Ovary (tissue), 9 donors: ENCODE measurements around the gene EXOG. TPM values are rescaled to one million over a fixed set of nuclear protein-coding genes. Genes with fewer than 3 reads are reported as not detected.

Experiments used
- DNase-seq, 5 donors: peaks; one replicate each; pipeline ENCODE4 v3.0.0-alpha.2; 2019 to 2020
- H3K27ac ChIP-seq, 2 donors: fragments of 200-600 bp; one replicate each; pipeline versions ENCODE4 v1.5.1 to v1.8.0; 2019 to 2022
- H3K27me3 ChIP-seq: fragments of 200-600 bp; one replicate; pipeline ENCODE4 v1.8.0; 2022
- H3K36me3 ChIP-seq: fragments of 200-600 bp; sonication (generic); one replicate; pipeline ENCODE4 v1.5.1; 2019
- H3K4me1 ChIP-seq: one replicate; pipeline ENCODE4 v1.8.1; 2013; ENCODE audit warnings: mild to moderate bottlenecking, moderate library complexity; ENCODE audit not compliant: insufficient read depth
- H3K4me3 ChIP-seq: fragments of 200-600 bp; sonication (generic); one replicate; pipeline ENCODE4 v1.5.1; 2017
- H3K9me3 ChIP-seq, 2 donors: fragments of 200-600 bp in 1 of 2; sonication (generic) in 1 of 2; one replicate each; pipeline versions ENCODE4 v1.5.1 to v1.8.1; 2013 to 2019; ENCODE audit warnings: mild to moderate bottlenecking in 1 of 2, moderate library complexity in 1 of 2
- EP300 ChIP-seq: sonication (generic); formaldehyde crosslinking; IDR thresholded peaks from one replicate; pipeline ENCODE4 v1.6.1; 2017; ENCODE audit warnings: antibody characterized with exemption
- POLR2A ChIP-seq: fragments of 450-650 bp; IDR thresholded peaks from one replicate; pipeline ENCODE4 v1.6.1; 2017; ENCODE audit warnings: antibody characterized with exemption, mild to moderate bottlenecking, moderate library complexity
- WGBS, 3 donors: extraction: QIAGEN DNeasy Blood & Tissue Kit in 1 of 3; methylation state at CpG; one replicate each; pipeline versions ENCODE4 v1.1.5 to v1.1.7; 2013 to 2017; 5-methylcytosine and 5-hydroxymethylcytosine counted together
- intact Hi-C, 4 donors: fragments of 100-400 bp; cut with DNase I; formaldehyde crosslinking; loops; one replicate each; pipeline versions ENCODE4 v1.11.0 to v1.15.1; 2022 to 2023
- polyA plus RNA-seq, 2 donors: library from polyadenylated mRNA; stranded (reverse); fragments of 200-250 nt in 1 of 2; fragments of 350-450 nt in 1 of 2; fragmentation: Illumina TruSeq in 1 of 2; extraction: RNeasy Lipid Tissue Mini Kit (QIAGEN cat#74804) in 1 of 2; gene quantifications; one replicate each; pipeline ENCODE4 v1.2.3, GENCODE V29; 2013 to 2014
- total RNA-seq, 7 donors: library from RNA; depleted of rRNA in 2 of 7; stranded (reverse); fragments of >200 nt in 2 of 7; fragmentation: NEBNext Ultra II Directional in 3 of 7; extraction: Animal tissue kit (Norgen Biotek cat#: 25700) in 3 of 7; gene quantifications; one replicate each; pipeline versions ENCODE4 v1.1.0 to v1.2.4, GENCODE V29; 2016 to 2023
- TF ChIP-seq, protein P1 (sequence below), 3 donors: fragments of 450-650 bp in 2 of 3; fragments of 200-600 bp in 1 of 3; IDR thresholded peaks; one replicate each; pipeline versions ENCODE4 v1.5.1 to v1.8.0; 2016 to 2022; ENCODE audit warnings: antibody characterized with exemption in 3 of 3, mild to moderate bottlenecking in 1 of 3
- donor health status: DM: no; HTN: no; CAD: no; lungs with moderate emphysema.
- donor health status: DM: no; HTN: no; CAD: no.
- donor health status: Bipolar disorder and iron deficiency.
- donor health status: DM: yes; HTN: yes; CAD: no.
- donor health status: DM: no; HTN: no; CAD: no.
- donor health status: DM: yes; HTN: yes; CAD: no.

The EXOG gene
- total and polyA plus RNA-seq, 9 donors: 5.4 to 14.8 (median 9.0) TPM

DNA sequence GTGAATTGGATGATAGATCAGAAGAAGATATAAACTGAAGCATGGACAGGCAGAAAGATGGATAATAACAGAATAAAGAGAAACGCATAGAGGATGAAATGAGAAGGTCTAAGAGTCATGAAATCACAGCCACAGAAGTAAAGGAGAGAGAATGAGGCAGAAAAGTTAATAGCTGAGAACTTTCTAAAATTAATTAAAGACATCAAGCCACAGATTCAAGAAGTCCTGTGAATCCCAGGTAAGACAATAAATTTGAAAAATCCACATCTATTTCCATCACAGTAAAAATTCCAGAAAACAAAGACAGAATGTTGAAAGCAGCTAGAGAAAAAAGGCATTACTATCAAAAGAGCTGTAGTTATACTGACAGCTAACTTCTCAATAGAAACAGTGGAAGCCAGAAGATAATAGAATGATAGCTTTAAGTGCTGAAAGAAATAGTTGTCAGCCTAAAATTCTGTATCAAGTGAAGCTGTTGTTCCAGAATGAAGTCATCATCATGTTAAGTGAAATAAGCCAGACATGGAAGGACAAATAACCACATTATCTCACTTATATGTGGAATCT is 30.5 kb upstream of the EXOG start:
- DNase-seq: no peak
- 95 to 100% (median 98%) methylated on average over 1 of the region's 1 CpG for WGBS, 3 donors
- intact Hi-C loops: no loop called here
- Histone ChIP-seq H3K4me1 (peaks cover 3% of the 10 kb centered on the region), H3K4me3 (no peak overlapping the region), H3K9me3 (no peaks in the 10 kb centered on the region), H3K27me3 (no peaks in the 10 kb centered on the region), H3K27ac (no peak overlapping the region), H3K36me3 (no peaks in the 10 kb centered on the region)
- TF ChIP-seq, protein P1, sequence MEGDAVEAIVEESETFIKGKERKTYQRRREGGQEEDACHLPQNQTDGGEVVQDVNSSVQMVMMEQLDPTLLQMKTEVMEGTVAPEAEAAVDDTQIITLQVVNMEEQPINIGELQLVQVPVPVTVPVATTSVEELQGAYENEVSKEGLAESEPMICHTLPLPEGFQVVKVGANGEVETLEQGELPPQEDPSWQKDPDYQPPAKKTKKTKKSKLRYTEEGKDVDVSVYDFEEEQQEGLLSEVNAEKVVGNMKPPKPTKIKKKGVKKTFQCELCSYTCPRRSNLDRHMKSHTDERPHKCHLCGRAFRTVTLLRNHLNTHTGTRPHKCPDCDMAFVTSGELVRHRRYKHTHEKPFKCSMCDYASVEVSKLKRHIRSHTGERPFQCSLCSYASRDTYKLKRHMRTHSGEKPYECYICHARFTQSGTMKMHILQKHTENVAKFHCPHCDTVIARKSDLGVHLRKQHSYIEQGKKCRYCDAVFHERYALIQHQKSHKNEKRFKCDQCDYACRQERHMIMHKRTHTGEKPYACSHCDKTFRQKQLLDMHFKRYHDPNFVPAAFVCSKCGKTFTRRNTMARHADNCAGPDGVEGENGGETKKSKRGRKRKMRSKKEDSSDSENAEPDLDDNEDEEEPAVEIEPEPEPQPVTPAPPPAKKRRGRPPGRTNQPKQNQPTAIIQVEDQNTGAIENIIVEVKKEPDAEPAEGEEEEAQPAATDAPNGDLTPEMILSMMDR (IDR thresholded peaks at IDR 0.05): no peak
- TF ChIP-seq POLR2A: no peak
- TF ChIP-seq EP300: no peak

DNA sequence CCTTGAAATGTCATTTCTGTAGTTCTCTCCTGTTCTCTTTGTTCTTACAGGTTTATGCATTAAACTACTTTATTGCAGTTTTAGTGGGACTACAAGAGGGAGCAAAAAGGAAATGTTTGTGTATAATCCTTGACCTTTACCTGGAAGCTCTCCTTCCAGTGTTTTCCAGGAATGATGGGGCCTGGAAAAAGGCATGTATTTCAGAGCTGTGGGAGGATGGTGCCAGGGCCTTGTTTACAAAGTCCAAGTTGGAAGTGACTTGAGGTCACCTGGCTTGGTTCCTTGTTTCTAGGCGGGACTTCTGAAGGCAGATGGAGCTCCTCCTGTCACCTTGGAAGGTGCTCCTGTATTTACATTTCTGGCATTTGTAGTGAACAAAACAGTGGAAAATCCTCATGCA is 27.4 kb upstream of the EXOG start:
- H3K4me3 ChIP-seq: no peak overlapping the region
- intact Hi-C loops: no loop called here

DNA sequence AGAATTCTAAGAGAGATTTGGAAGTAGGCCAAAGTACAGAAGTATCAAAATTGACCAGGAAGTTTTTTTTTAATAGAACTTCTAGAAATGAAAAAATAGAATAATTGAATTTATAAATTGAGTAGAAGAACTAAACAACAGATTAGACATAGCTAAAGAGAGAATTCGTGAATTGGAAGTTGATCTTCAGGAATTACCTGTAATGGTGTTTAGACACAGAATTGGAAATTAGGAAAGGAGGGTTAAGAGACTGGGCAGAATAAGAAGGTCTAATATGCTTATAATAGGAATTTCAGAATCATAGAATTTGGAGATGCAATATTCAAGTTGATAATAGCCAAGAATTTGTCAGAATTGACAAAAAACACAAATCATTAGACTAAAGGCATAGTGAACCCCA is 26.3 kb upstream of the EXOG start:
- H3K27ac ChIP-seq: no peak overlapping the region
- no peaks in the 10 kb centered on the region for H3K36me3 ChIP-seq
- peaks cover 11% of the 10 kb centered on the region for H3K4me1 ChIP-seq
- H3K9me3 ChIP-seq: no peaks in the 10 kb centered on the region
- H3K27me3 ChIP-seq: no peaks in the 10 kb centered on the region
- H3K4me3 ChIP-seq: no peak overlapping the region
- whole genome bisulfite sequencing, 3 donors: 97 to 99% (median 98%) methylated on average over 1 of the region's 1 CpG
- TF ChIP-seq POLR2A (no peak), EP300 (no peak)
- TF ChIP-seq, protein P1 (IDR thresholded peaks at IDR 0.05): no peak
- no peak for DNase-seq
- intact Hi-C loops: loop anchor here in 2 of 4 donors (10.0 kb wide), 2 partner anchors 305 to 355 kb away; partner anchors contain the start of gene OXSR1 (in 1 of the 2)

More for the DNA sequence above, 27.4 kb upstream of the EXOG start:
- H3K9me3 ChIP-seq: no peaks in the 10 kb centered on the region
- no peaks in the 10 kb centered on the region for H3K27me3 ChIP-seq
- H3K27ac ChIP-seq: no peak overlapping the region
- H3K36me3 ChIP-seq: no peaks in the 10 kb centered on the region
- H3K4me1 ChIP-seq: peaks cover 10% of the 10 kb centered on the region
- DNase-seq: no peak
- 74 to 100% (median 78%) methylated on average over 1 of the region's 1 CpG for WGBS, 3 donors
- TF ChIP-seq, protein P1 (IDR thresholded peaks at IDR 0.05): no peak
- TF ChIP-seq POLR2A: no peak
- no peak for TF ChIP-seq EP300

DNA sequence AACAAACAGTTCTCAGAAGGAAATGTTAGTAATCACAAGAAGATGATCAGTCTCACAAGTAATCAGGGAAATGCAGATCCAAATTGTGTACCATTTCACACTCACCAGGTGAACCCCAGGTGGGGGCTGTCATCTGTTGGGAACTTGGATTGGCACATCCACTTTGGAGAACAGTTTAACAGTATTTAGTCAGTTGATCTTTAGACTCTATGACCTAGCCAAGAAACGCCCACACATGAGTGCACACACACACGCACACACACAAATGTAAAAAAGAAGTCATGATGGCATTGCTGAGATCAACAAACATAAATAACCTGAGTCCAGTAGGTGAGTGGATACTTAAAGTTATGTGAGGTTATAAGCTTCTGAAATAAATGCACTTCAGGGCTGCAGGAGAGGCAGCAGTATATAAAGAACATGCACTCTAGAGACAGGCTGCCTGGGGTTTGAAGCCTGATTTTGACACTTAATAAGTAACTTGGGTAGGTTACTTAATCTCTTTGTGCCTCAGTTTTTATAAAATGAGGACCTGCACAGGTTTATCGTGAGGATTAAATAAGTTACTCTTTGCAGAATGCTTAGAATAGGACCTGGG is 24.8 kb upstream of the EXOG start:
- no peak overlapping the region for H3K4me3 ChIP-seq
- no peaks in the 10 kb centered on the region for H3K9me3 ChIP-seq
- H3K36me3 ChIP-seq: no peaks in the 10 kb centered on the region
- no peak for TF ChIP-seq EP300
- no peak for TF ChIP-seq POLR2A
- TF ChIP-seq, protein P1 (IDR thresholded peaks at IDR 0.05): no peak
- intact Hi-C loops: loop anchor here in 2 of 4 donors (10.0 kb wide), 2 partner anchors 307 to 357 kb away; partner anchors contain the start of gene OXSR1 (in 1 of the 2)
- H3K4me1 ChIP-seq: peaks cover 14% of the 10 kb centered on the region
- WGBS, 3 donors: 86 to 94% (median 90%) methylated on average over 3 of the region's 3 CpGs
- H3K27ac ChIP-seq: no peak overlapping the region
- DNase-seq: no peak
- H3K27me3 ChIP-seq: no peaks in the 10 kb centered on the region
